Measurements from ENCODE around the gene LDLRAP1. TPM values are rescaled to one million over a fixed set of nuclear protein-coding genes. Genes with fewer than 3 reads are reported as not detected.

The LDLRAP1 gene
- total and polyA plus RNA-seq, 2 donors (not counting 1 experiment from before 2014, with no cell fraction given) = 7.3 to 21.0 TPM

- TF ChIP-seq EZH2 (IDR thresholded peaks at IDR 0.05; ENCODE audit: low read length, missing control alignments) = no peak
- TF ChIP-seq CTCF (conservative IDR thresholded peaks at IDR 0.05 in 1 of 2, IDR thresholded peaks at IDR 0.05 in 1 of 2; ENCODE audit: low read depth in 1 of 2, low read length in 2 of 2) = no peak
- DNase-seq (ENCODE audit: low read depth in 2 of 2) = no peak
- H3K4me3 ChIP-seq (replicated peaks in 1 of 4; ENCODE audit: control extremely low read depth in 1 of 4, insufficient read depth in 1 of 4, low read depth in 3 of 4, low read length in 4 of 4) = peak overlapping the region; percentile 44 to 80 (median 66)
- no peak overlapping the region for H3K27ac ChIP-seq (ENCODE audit: insufficient read depth, low read length)
- peak overlapping the region; percentile 60 for H3K9ac ChIP-seq (ENCODE audit: insufficient read depth, low read length)
- H3K27me3 ChIP-seq (ENCODE audit: control insufficient read depth, insufficient read depth, low read length) = peaks cover 2% of the 10 kb centered on the region
- peaks cover 7% of the 10 kb centered on the region for H3K4me1 ChIP-seq (ENCODE audit: control insufficient read depth, extremely low read depth, insufficient read depth, low read length)
- no peaks in the 10 kb centered on the region for H4K20me1 ChIP-seq (ENCODE audit: control insufficient read depth, extremely low read depth, insufficient read depth, low read length)
- H3K4me2 ChIP-seq (ENCODE audit: extremely low read depth, insufficient read depth, low read length) = peak overlapping the region; percentile 77
- H3K79me2 ChIP-seq (ENCODE audit: control insufficient read depth, insufficient read depth, low read length) = no peaks in the 10 kb centered on the region
- H2AFZ ChIP-seq (ENCODE audit: low read length) = no peak overlapping the region
- H3K9me3 ChIP-seq (ENCODE audit: control insufficient read depth, insufficient read depth, low read depth, low read length) = no peaks in the 10 kb centered on the region
- no peaks in the 10 kb centered on the region for H3K36me3 ChIP-seq (ENCODE audit: control insufficient read depth, insufficient read depth, low read length)
These were observed 898 bp downstream of the LDLRAP1 start for GRCh38 chr1:25544243-25544764.

GRCh38 chr1:25544819-25545218, 1.4 kb downstream of the LDLRAP1 start:
- Histone ChIP-seq H3K79me2 (ENCODE audit: control insufficient read depth, insufficient read depth, low read length) (no peaks in the 10 kb centered on the region), H3K4me2 (ENCODE audit: extremely low read depth, insufficient read depth, low read length) (peak overlapping the region; percentile 77), H4K20me1 (ENCODE audit: control insufficient read depth, extremely low read depth, insufficient read depth, low read length) (no peaks in the 10 kb centered on the region), H3K27ac (ENCODE audit: insufficient read depth, low read length) (no peak overlapping the region), H3K4me1 (ENCODE audit: control insufficient read depth, extremely low read depth, insufficient read depth, low read length) (peaks cover 12% of the 10 kb centered on the region), H3K36me3 (ENCODE audit: control insufficient read depth, insufficient read depth, low read length) (no peaks in the 10 kb centered on the region), H2AFZ (ENCODE audit: low read length) (no peak overlapping the region), H3K9ac (ENCODE audit: insufficient read depth, low read length) (peak overlapping the region; percentile 8), H3K9me3 (ENCODE audit: control insufficient read depth, insufficient read depth, low read depth, low read length) (no peaks in the 10 kb centered on the region), H3K4me3 (replicated peaks in 1 of 4; ENCODE audit: control extremely low read depth in 1 of 4, insufficient read depth in 1 of 4, low read depth in 3 of 4, low read length in 4 of 4) (peak overlapping the region in 3 of 4 experiments; percentile 63 to 80 (median 70)), H3K27me3 (ENCODE audit: control insufficient read depth, insufficient read depth, low read length) (peaks cover 2% of the 10 kb centered on the region)
- DNase-seq (ENCODE audit: low read depth in 2 of 2) = no peak
- TF ChIP-seq CTCF (conservative IDR thresholded peaks at IDR 0.05 in 1 of 2, IDR thresholded peaks at IDR 0.05 in 1 of 2; ENCODE audit: low read depth in 1 of 2, low read length in 2 of 2) = no peak
- TF ChIP-seq EZH2 (IDR thresholded peaks at IDR 0.05; ENCODE audit: low read length, missing control alignments) = no peak

GRCh38 chr1:25545767-25546166, 2.4 kb downstream of the LDLRAP1 start:
- Histone ChIP-seq H2AFZ (ENCODE audit: low read length) (no peak overlapping the region), H3K27ac (ENCODE audit: insufficient read depth, low read length) (no peak overlapping the region), H3K79me2 (ENCODE audit: control insufficient read depth, insufficient read depth, low read length) (no peaks in the 10 kb centered on the region), H3K4me3 (replicated peaks in 1 of 4; ENCODE audit: control extremely low read depth in 1 of 4, insufficient read depth in 1 of 4, low read depth in 3 of 4, low read length in 4 of 4) (no peak overlapping the region), H3K4me2 (ENCODE audit: extremely low read depth, insufficient read depth, low read length) (no peak overlapping the region), H3K9me3 (ENCODE audit: control insufficient read depth, insufficient read depth, low read depth, low read length) (no peaks in the 10 kb centered on the region), H4K20me1 (ENCODE audit: control insufficient read depth, extremely low read depth, insufficient read depth, low read length) (no peaks in the 10 kb centered on the region), H3K27me3 (ENCODE audit: control insufficient read depth, insufficient read depth, low read length) (peaks cover 2% of the 10 kb centered on the region), H3K9ac (ENCODE audit: insufficient read depth, low read length) (no peak overlapping the region), H3K4me1 (ENCODE audit: control insufficient read depth, extremely low read depth, insufficient read depth, low read length) (peaks cover 20% of the 10 kb centered on the region), H3K36me3 (ENCODE audit: control insufficient read depth, insufficient read depth, low read length) (no peaks in the 10 kb centered on the region)
- DNase-seq (ENCODE audit: low read depth in 2 of 2) = no peak
- TF ChIP-seq EZH2 (IDR thresholded peaks at IDR 0.05; ENCODE audit: low read length, missing control alignments) (no peak), CTCF (conservative IDR thresholded peaks at IDR 0.05 in 1 of 2, IDR thresholded peaks at IDR 0.05 in 1 of 2; ENCODE audit: low read depth in 1 of 2, low read length in 2 of 2) (no peak)

Data from fibroblast of lung (primary cell).